ENCODE measurements around the gene APP. TPM values are rescaled to one million over a fixed set of nuclear protein-coding genes. Genes with fewer than 3 reads are reported as not detected.
"Not testable (repeated sequence)": the region's sequence is repeated elsewhere in the genome, so short reads cannot be mapped to it uniquely, and the experiment has no call there.

APP gene
- total RNA-seq, 2 experiments from 2014 or later, result 18.8 to 19.4 TPM

GRCh38 chr21:26020510-26020909 lies 150.1 kb downstream of the APP start:
- Mint-ChIP-seq H3K9me3 (no peaks in the 10 kb centered on the region), H3K27ac (no peak overlapping the region), H3K4me1 (no peaks in the 10 kb centered on the region), H3K27me3 (no peaks in the 10 kb centered on the region), H3K4me3 (no peak overlapping the region), H3K36me3 (peaks cover 7% of the 10 kb centered on the region)
- DNase-seq (no peak), ATAC-seq (ENCODE audit: low read depth) (no peak)
- POLR2A ChIA-PET, result no interaction called here

- Mint-ChIP-seq H3K27me3 (no peaks in the 10 kb centered on the region), H3K4me3 (no peak overlapping the region), H3K4me1 (no peaks in the 10 kb centered on the region), H3K27ac (no peak overlapping the region), H3K36me3 (peaks cover 7% of the 10 kb centered on the region), H3K9me3 (no peaks in the 10 kb centered on the region)
- ATAC-seq (ENCODE audit: low read depth) (no peak), DNase-seq (no peak)
- POLR2A ChIA-PET, result no interaction called here
Observed at GRCh38 chr21:26020081-26020480, 150.5 kb downstream of the APP start.

- POLR2A ChIA-PET, result no interaction called here
- no peaks in the 10 kb centered on the region for H3K4me1 Mint-ChIP-seq
- DNase-seq (no peak), ATAC-seq (ENCODE audit: low read depth) (no peak)
- no peaks in the 10 kb centered on the region for H3K27me3 Mint-ChIP-seq
- H3K9me3 Mint-ChIP-seq, result no peaks in the 10 kb centered on the region
- peaks cover 7% of the 10 kb centered on the region for H3K36me3 Mint-ChIP-seq
- H3K4me3 Mint-ChIP-seq, result no peak overlapping the region
- H3K27ac Mint-ChIP-seq, result no peak overlapping the region
Observed at GRCh38 chr21:26019236-26019635, 151.3 kb downstream of the APP start.

GRCh38 chr21:26013970-26014369 lies 156.6 kb downstream of the APP start:
- Mint-ChIP-seq H3K4me3 (no peak overlapping the region), H3K27ac (no peak overlapping the region), H3K36me3 (no peaks in the 10 kb centered on the region), H3K9me3 (no peaks in the 10 kb centered on the region), H3K27me3 (no peaks in the 10 kb centered on the region), H3K4me1 (no peaks in the 10 kb centered on the region)
- POLR2A ChIA-PET, result no interaction called here
- DNase-seq (no peak), ATAC-seq (ENCODE audit: low read depth) (no peak)

- H3K27ac Mint-ChIP-seq, H3K27me3 Mint-ChIP-seq, H3K4me3 Mint-ChIP-seq: not testable (repeated sequence)
Observed at GRCh38 chr21:26012482-26012881, 158.1 kb downstream of the APP start.

GRCh38 chr21:26011292-26011940 lies 159.2 kb downstream of the APP start:
- no peak overlapping the region for H3K27ac Mint-ChIP-seq
- DNase-seq (no peak), ATAC-seq (ENCODE audit: low read depth) (no peak)
- peaks cover 4% of the 10 kb centered on the region for H3K4me1 Mint-ChIP-seq
- H3K27me3 Mint-ChIP-seq, result no peaks in the 10 kb centered on the region
- POLR2A ChIA-PET, result no interaction called here
- H3K9me3 Mint-ChIP-seq, result no peaks in the 10 kb centered on the region
- H3K4me3 Mint-ChIP-seq, result no peak overlapping the region
- no peaks in the 10 kb centered on the region for H3K36me3 Mint-ChIP-seq

More at GRCh38 chr21:26012482-26012881, 158.1 kb downstream of the APP start:
- DNase-seq; H3K36me3 Mint-ChIP-seq; ATAC-seq (ENCODE audit: low read depth); H3K9me3 Mint-ChIP-seq; POLR2A ChIA-PET; H3K4me1 Mint-ChIP-seq: not testable (repeated sequence)

GRCh38 chr21:26007951-26008498 lies 162.5 kb downstream of the APP start:
- H3K27me3 Mint-ChIP-seq, result no peaks in the 10 kb centered on the region
- H3K4me3 Mint-ChIP-seq, result no peak overlapping the region
- DNase-seq (no peak), ATAC-seq (ENCODE audit: low read depth) (no peak)
- POLR2A ChIA-PET, result no interaction called here
- H3K4me1 Mint-ChIP-seq, result peaks cover 4% of the 10 kb centered on the region
- H3K27ac Mint-ChIP-seq, result no peak overlapping the region
- no peaks in the 10 kb centered on the region for H3K36me3 Mint-ChIP-seq
- no peaks in the 10 kb centered on the region for H3K9me3 Mint-ChIP-seq

GRCh38 chr21:26005464-26005863 lies 165.1 kb downstream of the APP start:
- ATAC-seq (ENCODE audit: low read depth) (no peak), DNase-seq (no peak)
- POLR2A ChIA-PET, result no interaction called here
- H3K27ac Mint-ChIP-seq, result no peak overlapping the region
- H3K9me3 Mint-ChIP-seq, result no peaks in the 10 kb centered on the region
- peaks cover 4% of the 10 kb centered on the region for H3K4me1 Mint-ChIP-seq
- H3K27me3 Mint-ChIP-seq, result no peaks in the 10 kb centered on the region
- H3K4me3 Mint-ChIP-seq, result no peak overlapping the region
- no peaks in the 10 kb centered on the region for H3K36me3 Mint-ChIP-seq

GRCh38 chr21:26003404-26003803 lies 167.2 kb downstream of the APP start:
- DNase-seq (no peak), ATAC-seq (ENCODE audit: low read depth) (no peak)
- Mint-ChIP-seq H3K27ac (no peak overlapping the region), H3K36me3 (no peaks in the 10 kb centered on the region), H3K4me1 (peaks cover 12% of the 10 kb centered on the region), H3K9me3 (no peaks in the 10 kb centered on the region), H3K27me3 (no peaks in the 10 kb centered on the region), H3K4me3 (no peak overlapping the region)
- POLR2A ChIA-PET, result no interaction called here

- Mint-ChIP-seq H3K4me1 (peaks cover 8% of the 10 kb centered on the region), H3K27ac (no peak overlapping the region), H3K4me3 (peak overlapping the region; percentile 15), H3K36me3 (no peaks in the 10 kb centered on the region), H3K9me3 (no peaks in the 10 kb centered on the region), H3K27me3 (no peaks in the 10 kb centered on the region)
- POLR2A ChIA-PET, result no interaction called here
- DNase-seq (no peak), ATAC-seq (ENCODE audit: low read depth) (no peak)
Observed at GRCh38 chr21:26001356-26001755, 169.2 kb downstream of the APP start.

- Mint-ChIP-seq H3K9me3 (no peaks in the 10 kb centered on the region), H3K36me3 (no peaks in the 10 kb centered on the region), H3K27ac (peak overlapping the region; percentile 67), H3K4me1 (peaks cover 8% of the 10 kb centered on the region), H3K4me3 (peak overlapping the region; percentile 61), H3K27me3 (no peaks in the 10 kb centered on the region)
- DNase-seq, result peak; percentile 42
- peak; percentile 95 for ATAC-seq (ENCODE audit: low read depth)
- POLR2A ChIA-PET, result no interaction called here
Observed at GRCh38 chr21:25999921-26000582, 170.5 kb downstream of the APP start.

- no peak overlapping the region for H3K27ac Mint-ChIP-seq
Observed at GRCh38 chr21:25997788-25998611, 172.6 kb downstream of the APP start.

GRCh38 chr21:25995278-25995677 lies 175.3 kb downstream of the APP start:
- Mint-ChIP-seq H3K9me3 (no peaks in the 10 kb centered on the region), H3K27me3 (no peaks in the 10 kb centered on the region), H3K27ac (no peak overlapping the region), H3K4me1 (peaks cover 8% of the 10 kb centered on the region), H3K36me3 (no peaks in the 10 kb centered on the region), H3K4me3 (no peak overlapping the region)
- ATAC-seq (ENCODE audit: low read depth), result no peak
- no peak for DNase-seq
- POLR2A ChIA-PET, result no interaction called here

More at GRCh38 chr21:25997788-25998611, 172.6 kb downstream of the APP start:
- H3K4me1 Mint-ChIP-seq, result peaks cover 8% of the 10 kb centered on the region
- DNase-seq, result no peak
- POLR2A ChIA-PET, result no interaction called here
- H3K4me3 Mint-ChIP-seq, result no peak overlapping the region
- no peaks in the 10 kb centered on the region for H3K36me3 Mint-ChIP-seq
- no peaks in the 10 kb centered on the region for H3K27me3 Mint-ChIP-seq
- no peaks in the 10 kb centered on the region for H3K9me3 Mint-ChIP-seq
- ATAC-seq (ENCODE audit: low read depth), result no peak

Measured in activated naive CD8-positive, alpha-beta T cell treated with anti-CD3 and anti-CD28 coated beads, Interleukin-2, amount 10 ng/mL, durations not matched to agents 7 days and 5 days (primary cell).